Measurements from ENCODE around the gene SCAANT1. TPM values are rescaled to one million over a fixed set of nuclear protein-coding genes. Genes with fewer than 3 reads are reported as not detected.
A peak's percentile ranks its signal among the peaks of the same experiment; 100 is the strongest.

SCAANT1 gene
- total RNA-seq, 1 donor from 2014 or later = not detected

- no peaks in the 10 kb centered on the region for H3K27me3 Mint-ChIP-seq (ENCODE audit: low read depth)
- H3K4me3 Mint-ChIP-seq = no peak overlapping the region
- DNase-seq (ENCODE audit: low spot score in 2 of 2, unreplicated experiment in 2 of 2) = no peak
- peaks cover 43% of the 10 kb centered on the region for H3K4me1 Mint-ChIP-seq
- peaks cover 10% of the 10 kb centered on the region for H3K36me3 Mint-ChIP-seq
- H3K9me3 Mint-ChIP-seq = no peaks in the 10 kb centered on the region
- H3K27ac Mint-ChIP-seq = peak overlapping the region; percentile 64
- TF ChIP-seq CTCF (IDR thresholded peaks at IDR 0.05; ENCODE audit: unreplicated experiment) = no peak
Observed at GRCh38 chr3:63949005-63949404, 36.8 kb upstream of the SCAANT1 start.

- Mint-ChIP-seq H3K4me1 (peaks cover 40% of the 10 kb centered on the region), H3K27ac (peak overlapping the region; percentile 45), H3K27me3 (ENCODE audit: low read depth) (no peaks in the 10 kb centered on the region), H3K36me3 (peaks cover 3% of the 10 kb centered on the region), H3K4me3 (no peak overlapping the region), H3K9me3 (no peaks in the 10 kb centered on the region)
- no peak for TF ChIP-seq CTCF (IDR thresholded peaks at IDR 0.05; ENCODE audit: unreplicated experiment)
- no peak for DNase-seq (ENCODE audit: low spot score in 2 of 2, unreplicated experiment in 2 of 2)
Observed at GRCh38 chr3:63947594-63947993, 35.4 kb upstream of the SCAANT1 start.

- Mint-ChIP-seq H3K36me3 (peaks cover 3% of the 10 kb centered on the region), H3K4me3 (no peak overlapping the region), H3K4me1 (peaks cover 36% of the 10 kb centered on the region), H3K27ac (no peak overlapping the region), H3K27me3 (ENCODE audit: low read depth) (no peaks in the 10 kb centered on the region), H3K9me3 (no peaks in the 10 kb centered on the region)
- TF ChIP-seq CTCF (IDR thresholded peaks at IDR 0.05; ENCODE audit: unreplicated experiment) = no peak
- no peak for DNase-seq (ENCODE audit: low spot score in 2 of 2, unreplicated experiment in 2 of 2)
Observed at GRCh38 chr3:63946753-63947152, 34.6 kb upstream of the SCAANT1 start.

- no peak for TF ChIP-seq CTCF (IDR thresholded peaks at IDR 0.05; ENCODE audit: unreplicated experiment)
- Mint-ChIP-seq H3K27me3 (ENCODE audit: low read depth) (no peaks in the 10 kb centered on the region), H3K36me3 (peaks cover 3% of the 10 kb centered on the region), H3K4me3 (no peak overlapping the region), H3K9me3 (no peaks in the 10 kb centered on the region), H3K4me1 (peaks cover 26% of the 10 kb centered on the region), H3K27ac (peak overlapping the region; percentile 10)
- no peak for DNase-seq (ENCODE audit: low spot score in 2 of 2, unreplicated experiment in 2 of 2)
Observed at GRCh38 chr3:63945558-63946096, 33.4 kb upstream of the SCAANT1 start.

GRCh38 chr3:63943678-63944077 is 31.5 kb upstream of the SCAANT1 start:
- Mint-ChIP-seq H3K9me3 (no peaks in the 10 kb centered on the region), H3K27ac (no peak overlapping the region), H3K27me3 (ENCODE audit: low read depth) (no peaks in the 10 kb centered on the region), H3K36me3 (peaks cover 3% of the 10 kb centered on the region), H3K4me3 (no peak overlapping the region), H3K4me1 (peaks cover 20% of the 10 kb centered on the region)
- no peak for DNase-seq (ENCODE audit: low spot score in 2 of 2, unreplicated experiment in 2 of 2)
- TF ChIP-seq CTCF (IDR thresholded peaks at IDR 0.05; ENCODE audit: unreplicated experiment) = no peak

GRCh38 chr3:63942528-63942927 is 30.3 kb upstream of the SCAANT1 start:
- no peaks in the 10 kb centered on the region for H3K27me3 Mint-ChIP-seq (ENCODE audit: low read depth)
- H3K27ac Mint-ChIP-seq = no peak overlapping the region
- peaks cover 22% of the 10 kb centered on the region for H3K4me1 Mint-ChIP-seq
- TF ChIP-seq CTCF (IDR thresholded peaks at IDR 0.05; ENCODE audit: unreplicated experiment) = no peak
- no peaks in the 10 kb centered on the region for H3K9me3 Mint-ChIP-seq
- H3K4me3 Mint-ChIP-seq = no peak overlapping the region
- H3K36me3 Mint-ChIP-seq = peaks cover 3% of the 10 kb centered on the region
- DNase-seq (ENCODE audit: low spot score in 2 of 2, unreplicated experiment in 2 of 2) = no peak

Measured in mesothelial cell of epicardium (in vitro differentiated cells).